AG04450 (cell line): Measurements from ENCODE around the gene ASMT. TPM values are rescaled to one million over a fixed set of nuclear protein-coding genes. Genes with fewer than 3 reads are reported as not detected.

ENCODE experiments used
- CTCF ChIA-PET: fragments of 300-600, 350-600 bp; formaldehyde crosslinking; extraction: SDS; loops from one replicate; lab custom pipeline; 2022; ENCODE audit warnings: antibody characterized with exemption, inconsistent platforms; lab: Charles Lee
- POLR2A ChIA-PET: fragments of 350-600 bp; formaldehyde crosslinking; extraction: SDS; loops from one replicate; lab custom pipeline; 2021; ENCODE audit warnings: antibody characterized with exemption, inconsistent platforms; lab: Yijun Ruan, JAX
- DNase-seq: peaks from one replicate; pipeline ENCODE4 v3.0.0-alpha.2; 2011; ENCODE audit warnings: low read depth, low spot score
- H3K27ac ChIP-seq: one replicate; pipeline ENCODE4 v1.5.1; 2012; ENCODE audit warnings: low read depth, low read length, control low read depth
- H3K27me3 ChIP-seq: one replicate; pipeline ENCODE4 v1.6.0; 2012; ENCODE audit warnings: low read length; ENCODE audit not compliant: control insufficient read depth, insufficient read depth
- H3K4me3 ChIP-seq: 2 replicates; pipeline ENCODE4 v1.5.1; 2011; ENCODE audit warnings: mild to moderate bottlenecking, low read depth, low read length, control low read depth
- H3K9me3 ChIP-seq: 2 replicates; pipeline ENCODE4 v1.5.1; 2012; ENCODE audit warnings: low read length; ENCODE audit not compliant: control insufficient read depth, insufficient read depth
- polyA plus RNA-seq: library from polyadenylated mRNA; depleted of rRNA; stranded (reverse); fragments of >200 nt; gene quantifications from 2 replicates; pipeline ENCODE4 v1.2.3, GENCODE V29; 2011
- TF ChIP-seq, protein P1 (sequence below): IDR thresholded peaks from 2 replicates; pipeline ENCODE4 v1.5.1; 2011; ENCODE audit warnings: low read depth, low read length, control low read depth, inconsistent platforms

ASMT gene
- polyA plus RNA-seq, 1 experiment, result not detected

DNA sequence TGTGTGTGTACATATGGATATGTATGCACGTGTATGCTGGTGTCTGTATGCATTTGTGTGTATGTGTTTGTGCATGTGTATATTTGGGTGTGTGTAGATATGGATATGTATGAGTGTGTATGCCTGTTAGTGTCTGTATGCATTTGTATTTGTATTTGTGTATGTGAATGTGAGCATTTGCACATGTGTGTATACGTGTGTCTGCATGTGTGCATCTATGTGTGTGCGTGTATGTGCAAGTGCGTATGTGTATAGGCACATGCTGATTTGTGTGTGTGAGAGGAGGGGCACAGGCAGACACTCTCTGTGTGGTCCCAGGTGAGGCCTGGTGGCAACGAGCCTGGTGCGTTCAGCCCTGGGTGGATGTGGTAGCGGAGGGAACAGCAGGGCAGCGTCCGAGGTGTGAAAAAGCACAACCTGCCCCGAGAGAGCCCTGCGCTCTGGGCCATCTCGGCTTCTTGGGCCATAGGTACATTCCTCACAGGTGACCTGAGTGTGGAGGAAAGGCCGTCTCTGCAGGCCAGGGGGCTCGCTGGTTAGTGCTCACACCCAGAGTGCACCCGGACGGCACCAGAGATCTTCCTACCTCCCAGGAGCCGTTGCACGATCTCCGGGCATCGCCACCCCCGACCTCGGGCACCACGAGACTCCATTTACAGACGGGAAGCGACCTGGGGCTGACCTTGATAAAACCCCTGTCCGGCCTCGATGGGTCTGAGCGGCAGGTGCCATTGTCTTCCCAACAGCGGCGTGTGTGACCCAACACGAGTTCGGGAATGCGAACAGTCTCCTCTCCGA is 45.0 kb downstream of the ASMT start:
- POLR2A ChIA-PET, result no interaction called here

DNA sequence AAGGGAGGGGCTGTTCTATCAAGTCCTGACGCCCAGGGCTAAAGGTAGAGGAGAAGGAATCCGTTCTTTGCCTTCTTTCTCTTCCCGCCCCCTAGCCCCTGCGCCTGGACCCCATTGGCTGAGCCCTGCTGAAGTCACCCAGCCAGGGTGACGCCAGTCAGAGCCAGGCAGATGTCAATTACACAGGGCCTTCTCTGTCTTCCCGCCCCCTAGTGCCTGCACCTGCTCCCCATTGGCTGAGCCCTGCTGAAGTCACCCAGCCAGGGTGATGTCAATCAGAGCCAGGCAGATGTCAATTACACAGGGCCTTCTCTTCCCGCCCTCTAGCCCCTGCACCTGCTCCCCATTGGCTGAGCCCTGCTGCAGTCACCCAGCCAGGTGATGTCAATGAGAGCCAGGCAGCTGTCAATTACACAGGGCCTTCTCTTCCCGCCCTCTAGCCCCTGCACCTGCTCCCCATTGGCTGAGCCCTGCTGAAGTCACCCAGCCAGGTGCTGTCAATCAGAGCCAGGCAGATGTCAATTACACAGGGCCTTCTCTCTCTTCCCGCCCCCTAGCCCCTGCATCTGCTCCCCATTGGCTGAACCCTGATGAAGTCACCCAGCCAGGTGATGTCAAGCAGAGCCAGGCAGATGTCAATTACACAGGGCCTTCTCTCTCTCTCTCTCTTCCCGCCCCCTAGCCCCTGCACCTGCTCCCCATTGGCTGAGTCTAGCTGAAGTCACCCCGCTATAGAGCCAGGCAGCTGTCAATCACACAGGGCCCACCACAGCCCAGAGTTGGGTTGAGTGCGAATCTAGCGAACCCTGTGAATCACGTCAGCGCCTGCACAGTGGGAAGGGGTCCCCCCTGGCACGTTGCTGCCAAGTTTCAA is 46.4 kb downstream of the ASMT start:
- DNase-seq, result no peak
- ChIA-PET CTCF (no interaction called here), POLR2A (no interaction called here)
- H3K9me3 ChIP-seq, result peaks cover 26% of the 10 kb centered on the region
- TF ChIP-seq, protein P1, sequence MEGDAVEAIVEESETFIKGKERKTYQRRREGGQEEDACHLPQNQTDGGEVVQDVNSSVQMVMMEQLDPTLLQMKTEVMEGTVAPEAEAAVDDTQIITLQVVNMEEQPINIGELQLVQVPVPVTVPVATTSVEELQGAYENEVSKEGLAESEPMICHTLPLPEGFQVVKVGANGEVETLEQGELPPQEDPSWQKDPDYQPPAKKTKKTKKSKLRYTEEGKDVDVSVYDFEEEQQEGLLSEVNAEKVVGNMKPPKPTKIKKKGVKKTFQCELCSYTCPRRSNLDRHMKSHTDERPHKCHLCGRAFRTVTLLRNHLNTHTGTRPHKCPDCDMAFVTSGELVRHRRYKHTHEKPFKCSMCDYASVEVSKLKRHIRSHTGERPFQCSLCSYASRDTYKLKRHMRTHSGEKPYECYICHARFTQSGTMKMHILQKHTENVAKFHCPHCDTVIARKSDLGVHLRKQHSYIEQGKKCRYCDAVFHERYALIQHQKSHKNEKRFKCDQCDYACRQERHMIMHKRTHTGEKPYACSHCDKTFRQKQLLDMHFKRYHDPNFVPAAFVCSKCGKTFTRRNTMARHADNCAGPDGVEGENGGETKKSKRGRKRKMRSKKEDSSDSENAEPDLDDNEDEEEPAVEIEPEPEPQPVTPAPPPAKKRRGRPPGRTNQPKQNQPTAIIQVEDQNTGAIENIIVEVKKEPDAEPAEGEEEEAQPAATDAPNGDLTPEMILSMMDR, result no peak
- H3K4me3 ChIP-seq, result no peak overlapping the region
- no peak overlapping the region for H3K27ac ChIP-seq
- H3K27me3 ChIP-seq, result no peaks in the 10 kb centered on the region

More for the DNA sequence above, 45.0 kb downstream of the ASMT start:
- Histone ChIP-seq H3K4me3 (no peak overlapping the region), H3K27ac (no peak overlapping the region), H3K9me3 (peaks cover 32% of the 10 kb centered on the region), H3K27me3 (no peaks in the 10 kb centered on the region)
- TF ChIP-seq, protein P1, result no peak
- CTCF ChIA-PET, result no interaction called here
- no peak for DNase-seq

DNA sequence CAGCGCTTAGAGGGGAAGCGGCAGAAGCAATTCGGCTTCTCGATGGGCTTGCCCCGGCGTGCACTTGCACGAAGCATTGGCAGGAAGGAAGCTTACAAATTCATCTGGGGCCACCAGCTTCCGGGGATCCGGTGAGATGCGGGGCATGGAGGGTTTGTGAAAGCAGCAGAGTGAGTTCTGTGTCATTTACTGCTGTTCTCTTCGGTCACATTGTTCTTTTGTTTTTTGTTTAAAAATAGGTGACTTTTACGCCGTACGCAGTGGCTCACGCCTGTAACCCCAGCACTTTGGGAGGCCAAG is 47.0 kb downstream of the ASMT start:
- TF ChIP-seq, protein P1, result no peak
- CTCF ChIA-PET, result no interaction called here
- Histone ChIP-seq H3K27me3 (no peaks in the 10 kb centered on the region), H3K27ac (no peak overlapping the region), H3K9me3 (peaks cover 27% of the 10 kb centered on the region), H3K4me3 (no peak overlapping the region)
- DNase-seq, result no peak
- POLR2A ChIA-PET, result no interaction called here

DNA sequence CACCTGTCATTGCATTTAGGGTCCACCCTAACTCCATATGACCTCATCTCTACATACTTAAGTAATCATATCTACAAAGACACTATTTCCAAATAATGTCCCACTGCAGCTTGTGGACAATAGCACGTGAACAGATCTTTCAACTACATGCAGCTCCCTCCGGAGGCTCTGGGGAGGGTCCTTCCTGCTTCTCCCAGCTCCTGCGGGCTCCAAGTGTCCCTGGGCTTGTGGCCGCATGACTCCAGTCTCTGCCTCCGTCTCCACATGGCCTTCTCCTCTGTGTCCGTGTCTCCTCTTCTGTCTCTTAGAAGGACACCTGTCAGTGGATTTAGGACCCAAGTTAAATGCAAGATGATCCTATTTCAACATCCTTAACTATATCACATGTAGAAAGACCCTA is 52.7 kb downstream of the ASMT start:
- CTCF ChIA-PET, result no interaction called here
- Histone ChIP-seq H3K4me3 (no peak overlapping the region), H3K27me3 (no peaks in the 10 kb centered on the region), H3K9me3 (peaks cover 34% of the 10 kb centered on the region), H3K27ac (no peak overlapping the region)
- DNase-seq, result no peak
- TF ChIP-seq, protein P1, result no peak
- POLR2A ChIA-PET, result no interaction called here

DNA sequence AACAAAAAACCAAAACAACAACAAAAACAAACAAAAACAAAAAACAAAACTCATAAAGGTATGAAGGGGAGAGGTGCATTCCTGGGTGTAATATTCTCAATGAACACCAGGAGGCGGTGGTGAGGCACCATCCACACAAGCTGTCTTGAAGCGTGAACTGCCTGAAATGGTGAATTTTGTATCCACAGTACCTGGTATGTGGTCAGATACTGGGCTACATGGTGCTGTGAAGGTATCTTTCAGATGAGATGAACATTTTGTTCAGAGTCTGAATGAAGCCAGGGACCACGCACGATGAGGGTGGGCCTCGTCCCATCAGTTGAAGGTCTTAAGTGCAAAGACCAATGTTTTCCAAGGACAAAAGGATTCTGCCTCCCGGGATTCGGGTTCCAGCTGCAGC is 58.5 kb downstream of the ASMT start:
- H3K4me3 ChIP-seq, result no peak overlapping the region
- peaks cover 36% of the 10 kb centered on the region for H3K9me3 ChIP-seq
- H3K27me3 ChIP-seq, result no peaks in the 10 kb centered on the region
- no peak for DNase-seq
- H3K27ac ChIP-seq, result no peak overlapping the region
- TF ChIP-seq, protein P1, result peak; percentile 48
- CTCF ChIA-PET, result no interaction called here
- POLR2A ChIA-PET, result no interaction called here
